ENCODE measurements around the gene ABCC1.

The ABCC1 gene

GRCh38 chr16:16073891-16074881, 124.8 kb downstream of the ABCC1 start:
- DNase-seq (ENCODE audit: low read depth), result no peak
- no peak overlapping the region for H3K4me3 ChIP-seq (ENCODE audit: low read depth, low read length)
- TF ChIP-seq CTCF (IDR thresholded peaks at IDR 0.05; ENCODE audit: control insufficient read depth, extremely low read depth, insufficient read depth), result no peak

GRCh38 chr16:16075488-16076422, 126.3 kb downstream of the ABCC1 start:
- H3K4me3 ChIP-seq (ENCODE audit: low read depth, low read length), result no peak overlapping the region
- TF ChIP-seq CTCF (IDR thresholded peaks at IDR 0.05; ENCODE audit: control insufficient read depth, extremely low read depth, insufficient read depth), result no peak
- DNase-seq (ENCODE audit: low read depth), result no peak

GRCh38 chr16:16076423-16076813, 127.0 kb downstream of the ABCC1 start:
- H3K4me3 ChIP-seq (ENCODE audit: low read depth, low read length), result no peak overlapping the region
- TF ChIP-seq CTCF (IDR thresholded peaks at IDR 0.05; ENCODE audit: control insufficient read depth, extremely low read depth, insufficient read depth), result no peak
- no peak for DNase-seq (ENCODE audit: low read depth)

GRCh38 chr16:16080465-16081065, 131.1 kb downstream of the ABCC1 start:
- TF ChIP-seq CTCF (IDR thresholded peaks at IDR 0.05; ENCODE audit: control insufficient read depth, extremely low read depth, insufficient read depth), result no peak
- no peak for DNase-seq (ENCODE audit: low read depth)
- no peak overlapping the region for H3K4me3 ChIP-seq (ENCODE audit: low read depth, low read length)

- no peak for TF ChIP-seq CTCF (IDR thresholded peaks at IDR 0.05; ENCODE audit: control insufficient read depth, extremely low read depth, insufficient read depth)
- H3K4me3 ChIP-seq (ENCODE audit: low read depth, low read length), result no peak overlapping the region
- no peak for DNase-seq (ENCODE audit: low read depth)
Observed at GRCh38 chr16:16081141-16081540, 131.7 kb downstream of the ABCC1 start.

GRCh38 chr16:16082255-16082654, 132.8 kb downstream of the ABCC1 start:
- no peak for DNase-seq (ENCODE audit: low read depth)
- H3K4me3 ChIP-seq (ENCODE audit: low read depth, low read length), result no peak overlapping the region
- TF ChIP-seq CTCF (IDR thresholded peaks at IDR 0.05; ENCODE audit: control insufficient read depth, extremely low read depth, insufficient read depth), result no peak
